Activated CD4-positive, alpha-beta T cell treated with anti-CD3 and anti-CD28 coated beads for 36 hours (primary cell): Measurements from ENCODE around the gene ATP6AP2. TPM values are rescaled to one million over a fixed set of nuclear protein-coding genes. Genes with fewer than 3 reads are reported as not detected.
A peak's percentile ranks its signal among the peaks of the same experiment; 100 is the strongest.

Experiments
- ATAC-seq: fragments of 200-7000 bp; cut with Tn5 transposase; one replicate; pipeline ENCODE4 v1.10.0; 2021; ENCODE audit warnings: mild to moderate bottlenecking, moderate library complexity
- CTCF ChIA-PET: fragments of 350-600 bp; sonication (Branson Sonifier 250); formaldehyde crosslinking; loops from one replicate; lab custom pipeline; 2021; ENCODE audit warnings: antibody characterized with exemption; lab: Charles Lee
- POLR2A ChIA-PET: fragments of 350-600 bp; sonication (Branson Sonifier 250); formaldehyde crosslinking; loops from one replicate; lab custom pipeline; 2021; ENCODE audit warnings: antibody characterized with exemption, inconsistent platforms; lab: Charles Lee
- DNase-seq: peaks from one replicate; pipeline ENCODE4 v3.0.0-alpha.2; 2020
- H3K27ac Mint-ChIP-seq: one replicate; pipeline ENCODE4 v1.8.0; 2021; ENCODE audit warnings: mixed read lengths
- H3K27me3 Mint-ChIP-seq: one replicate; pipeline ENCODE4 v1.8.0; 2021; ENCODE audit warnings: mixed read lengths
- H3K36me3 Mint-ChIP-seq: one replicate; pipeline ENCODE4 v1.8.0; 2021; ENCODE audit warnings: low read depth, mixed read lengths
- H3K4me1 Mint-ChIP-seq: one replicate; pipeline ENCODE4 v1.8.0; 2021; ENCODE audit warnings: mixed read lengths
- H3K4me3 Mint-ChIP-seq: one replicate; pipeline ENCODE4 v1.8.0; 2021; ENCODE audit warnings: mild to moderate bottlenecking, moderate library complexity, mixed read lengths
- H3K9me3 Mint-ChIP-seq: one replicate; pipeline ENCODE4 v1.8.0; 2021; ENCODE audit warnings: low read depth, mixed read lengths
- intact Hi-C, 2 experiments: fragments of 100-400 bp; cut with DNase I in 1 of 2; cut with micrococcal nuclease in 1 of 2; formaldehyde crosslinking; loops; one replicate each; pipeline versions ENCODE4 v1.14.2 to v1.15.1; 2022 to 2024; cut with DNase I, micrococcal nuclease
- total RNA-seq, 2 experiments: library from RNA; stranded (reverse); gene quantifications; one replicate each; pipeline ENCODE4 v1.2.3, GENCODE V29; 2021

The ATP6AP2 gene
- total RNA-seq, 2 experiments from 2014 or later, result 39.9 to 52.2 TPM

GRCh38 chrX:40644821-40645358, 64.1 kb downstream of the ATP6AP2 start:
- Mint-ChIP-seq H3K4me1 (peaks cover 29% of the 10 kb centered on the region), H3K36me3 (peaks cover 28% of the 10 kb centered on the region), H3K4me3 (peak overlapping the region; percentile 79), H3K9me3 (no peaks in the 10 kb centered on the region), H3K27ac (peak overlapping the region; percentile 96), H3K27me3 (no peaks in the 10 kb centered on the region)
- peak; percentile 59 for DNase-seq
- POLR2A ChIA-PET, result no interaction called here
- intact Hi-C loops, result loop anchor here (1.0 to 10.0 kb wide), 5 partner anchors 64 to 1840 kb away; partner anchors contain the start of genes ATP6AP2 (in 1 of the 2), MED14 (in 1 of the 2), MID1IP1 (in 1 of the 2) and USP9X (in 1 of the 2)
- CTCF ChIA-PET, result interaction anchor here (0.6 kb wide), 1 partner anchor 91 kb away, joined by 3 read pairs; no protein-coding TSS in a partner anchor
- peak; percentile 49 for ATAC-seq

DNA sequence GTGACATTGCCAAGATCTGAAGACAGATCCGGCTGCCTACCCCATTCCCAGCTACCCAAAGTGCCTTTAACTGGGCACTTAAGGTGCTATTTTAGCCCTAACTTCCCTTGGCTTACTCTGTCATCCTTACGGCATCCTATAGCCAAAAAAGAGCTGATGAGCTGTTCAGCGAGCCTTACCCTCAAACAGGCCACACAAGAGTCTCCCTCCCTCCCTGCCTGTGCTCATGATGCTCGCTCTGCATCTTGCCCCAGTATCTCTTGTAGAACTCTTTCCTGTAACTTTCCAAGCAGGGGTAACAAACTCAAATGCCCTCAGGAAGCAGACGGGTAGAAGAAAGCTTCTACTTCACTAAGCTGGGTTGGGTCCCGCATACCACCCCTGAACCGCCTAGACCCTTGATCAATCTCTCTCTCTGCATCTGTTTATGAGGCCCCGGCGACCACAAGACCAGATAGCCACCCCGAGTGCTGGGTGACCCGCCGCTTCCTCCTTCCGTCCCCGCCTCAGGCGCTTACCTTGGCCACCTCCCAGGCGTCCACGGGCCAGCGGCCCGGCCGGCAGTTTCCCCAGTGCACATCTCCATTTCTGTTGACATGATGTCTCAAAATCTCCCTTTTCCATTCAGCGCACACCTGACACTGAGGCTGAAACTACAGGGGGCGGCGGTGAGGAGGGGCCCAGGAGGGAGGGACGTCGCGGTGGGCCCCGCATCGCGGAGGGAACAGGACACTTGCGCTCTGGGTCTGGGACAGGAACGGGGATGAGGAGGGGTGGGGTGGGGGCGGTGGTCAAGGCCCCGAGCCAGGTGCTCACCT, 65.9 kb downstream of the ATP6AP2 start:
- intact Hi-C loops, result loop anchor here (1.0 to 10.0 kb wide), 9 partner anchors 66 to 1842 kb away; partner anchors contain the start of genes ATP6AP2 (in 1 of the 2), DDX3X (in 1 of the 2), MED14 (in 1 of the 2) and MID1IP1 (in 1 of the 2)
- POLR2A ChIA-PET, result interaction anchor here (0.6 to 1.0 kb wide), 2 partner anchors 57 to 92 kb away, joined by 3 read pairs; no protein-coding TSS in a partner anchor
- Mint-ChIP-seq H3K9me3 (no peaks in the 10 kb centered on the region), H3K36me3 (peaks cover 29% of the 10 kb centered on the region), H3K27me3 (no peaks in the 10 kb centered on the region), H3K27ac (peak overlapping the region; percentile 95), H3K4me1 (peaks cover 30% of the 10 kb centered on the region), H3K4me3 (peak overlapping the region; percentile 97)
- DNase-seq (peak; percentile 48), ATAC-seq (peak; percentile 24)
- CTCF ChIA-PET, result interaction anchor here (1.3 to 2.3 kb wide), 2 partner anchors 89 to 102 kb away, joined by 3 to 11 read pairs; partner anchors contain the start of gene MED14

DNA sequence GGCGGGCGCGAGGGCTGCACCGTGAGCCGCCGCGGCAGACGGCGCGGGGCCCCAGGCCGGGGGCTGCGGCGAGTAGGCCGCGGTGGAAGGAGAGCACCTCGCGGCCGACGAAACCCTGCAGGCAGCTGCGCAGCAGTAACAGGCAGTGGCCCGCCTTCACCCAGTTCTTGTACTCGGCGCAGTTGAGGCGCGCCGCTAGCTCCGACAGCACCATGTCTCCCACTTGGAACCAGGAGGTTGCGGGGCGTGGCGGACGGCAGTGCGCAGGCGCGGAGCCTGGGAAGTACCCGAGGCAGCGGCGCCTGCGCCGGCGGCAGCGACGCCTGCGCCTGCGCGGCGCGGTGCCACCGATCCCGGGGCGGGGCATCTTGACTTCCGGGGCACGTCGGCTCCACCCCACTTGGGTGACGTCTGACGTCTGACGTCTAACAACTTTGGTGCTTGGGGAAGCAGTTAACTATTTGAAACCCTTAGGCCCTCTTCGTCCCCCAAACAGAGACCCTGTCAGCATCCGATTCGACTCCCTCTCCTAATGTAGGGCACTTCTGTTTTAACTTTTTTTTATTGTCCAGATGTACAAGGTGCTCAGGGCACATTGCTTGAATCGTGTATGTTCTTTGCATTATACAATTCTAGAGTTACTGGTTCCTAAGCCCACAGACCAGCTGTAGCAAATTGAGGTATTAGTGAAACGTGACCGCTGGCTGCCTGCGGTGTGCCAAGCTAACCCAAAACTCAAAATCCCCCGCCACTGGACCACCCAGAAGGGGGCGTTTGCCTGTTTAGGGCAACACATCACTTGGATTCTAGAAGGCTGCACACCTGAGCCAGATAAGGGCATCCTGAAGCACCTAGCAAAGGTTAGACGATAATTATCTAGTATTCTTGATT, 66.8 kb downstream of the ATP6AP2 start, which contains the start of gene CXorf38:
Gene CXorf38, minus strand, starts transcription at position 255 of the 891 bp plus-strand sequence. Its CDS starts 41 bp downstream, at position 214.
- ChIA-PET CTCF (interaction anchor here (1.1 to 2.3 kb wide), 2 partner anchors 103 to 147 kb away, joined by 3 to 11 read pairs; no protein-coding TSS in a partner anchor), POLR2A (interaction anchor here (1.0 to 1.3 kb wide), 2 partner anchors 58 to 103 kb away, joined by 3 to 5 read pairs; no protein-coding TSS in a partner anchor)
- Mint-ChIP-seq H3K27ac (peak within 1 kb of the TSS; percentile 95), H3K36me3 (peaks cover 24% of the 10 kb centered on the region), H3K4me1 (peaks cover 23% of the 10 kb centered on the region), H3K4me3 (peak within 1 kb of the TSS; percentile 97), H3K9me3 (no peaks in the 10 kb centered on the region), H3K27me3 (no peaks in the 10 kb centered on the region)
- intact Hi-C loops, result loop anchor here (1.0 to 10.0 kb wide), 8 partner anchors 67 to 1843 kb away; partner anchors contain the start of genes ATP6AP2 (in 1 of the 2), DDX3X (in 1 of the 2), MED14 (in 1 of the 2) and MID1IP1 (in 1 of the 2)
- DNase-seq (peak; percentile 94), ATAC-seq (peak; percentile 78)

DNA sequence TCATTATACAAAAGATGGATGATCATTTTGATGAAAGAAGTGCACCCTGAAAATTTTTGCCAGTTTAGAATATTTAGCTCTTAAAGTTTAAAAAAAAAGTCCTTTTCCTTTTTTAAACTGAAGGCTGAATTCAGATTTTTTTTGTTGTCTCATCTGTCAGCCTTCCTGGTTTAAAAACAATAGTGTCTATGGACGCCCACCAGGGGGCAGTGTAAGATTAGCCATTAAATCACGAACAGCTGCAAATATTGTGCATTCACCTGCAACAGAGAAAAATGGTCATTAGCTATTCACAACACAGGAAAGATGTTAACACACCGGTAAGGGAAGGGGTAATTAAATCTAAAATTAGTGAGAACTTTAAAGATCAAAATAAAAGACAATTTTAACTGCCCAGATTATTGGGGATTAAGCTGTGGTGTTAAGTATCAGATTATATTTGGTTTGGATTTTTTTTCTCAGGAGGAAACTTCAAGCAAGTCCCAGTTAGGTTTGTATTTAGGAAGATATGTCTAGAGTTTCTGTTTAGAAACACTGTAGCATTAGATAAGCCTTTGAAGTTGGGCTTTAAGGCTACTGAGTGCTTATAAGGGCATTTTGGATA, 71.0 kb downstream of the ATP6AP2 start:
- Mint-ChIP-seq H3K4me1 (peaks cover 4% of the 10 kb centered on the region), H3K4me3 (no peak overlapping the region), H3K36me3 (peaks cover 8% of the 10 kb centered on the region), H3K27ac (no peak overlapping the region), H3K9me3 (no peaks in the 10 kb centered on the region), H3K27me3 (no peaks in the 10 kb centered on the region)
- ATAC-seq, result no peak
- DNase-seq, result peak; percentile 78
- intact Hi-C loops, result loop anchor here (1.0 to 10.0 kb wide), 3 partner anchors 143 to 603 kb away; no protein-coding TSS in a partner anchor
- ChIA-PET CTCF (interaction anchor here (0.6 to 4.6 kb wide), 24 partner anchors 9 to 1701 kb away, joined by 3 to 68 read pairs (median 4); partner anchors contain the start of gene MED14), POLR2A (no interaction called here)

DNA sequence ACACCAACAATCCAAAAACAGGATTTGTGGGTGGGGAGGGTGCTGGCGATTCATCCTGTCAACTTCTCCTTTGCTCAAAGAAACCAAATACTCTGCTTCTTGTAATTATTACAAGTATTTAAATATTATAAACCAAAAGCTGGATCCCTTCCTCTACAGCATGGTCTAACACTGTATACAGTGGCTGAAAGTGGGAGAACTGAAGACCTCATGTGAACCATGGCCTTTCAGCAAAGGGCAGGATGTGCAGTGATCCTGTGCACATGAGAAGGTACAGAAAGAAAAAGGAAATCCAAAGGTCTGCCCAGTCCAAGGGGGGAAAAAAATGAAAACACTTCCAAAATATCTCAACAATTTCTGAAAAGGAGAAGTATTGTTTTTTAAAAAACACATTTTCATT, 71.9 kb downstream of the ATP6AP2 start:
- DNase-seq (no peak), ATAC-seq (no peak)
- POLR2A ChIA-PET, result no interaction called here
- no peak overlapping the region for H3K4me3 Mint-ChIP-seq
- intact Hi-C loops, result loop anchor here (5.0 to 10.0 kb wide), 2 partner anchors 600 to 602 kb away; no protein-coding TSS in a partner anchor
- CTCF ChIA-PET, result interaction anchor here (0.7 to 4.6 kb wide), 10 partner anchors 8 to 605 kb away, joined by 3 to 68 read pairs (median 4); no protein-coding TSS in a partner anchor
- no peaks in the 10 kb centered on the region for H3K9me3 Mint-ChIP-seq
- H3K4me1 Mint-ChIP-seq, result peaks cover 3% of the 10 kb centered on the region
- H3K36me3 Mint-ChIP-seq, result peaks cover 6% of the 10 kb centered on the region
- no peak overlapping the region for H3K27ac Mint-ChIP-seq
- H3K27me3 Mint-ChIP-seq, result no peaks in the 10 kb centered on the region

DNA sequence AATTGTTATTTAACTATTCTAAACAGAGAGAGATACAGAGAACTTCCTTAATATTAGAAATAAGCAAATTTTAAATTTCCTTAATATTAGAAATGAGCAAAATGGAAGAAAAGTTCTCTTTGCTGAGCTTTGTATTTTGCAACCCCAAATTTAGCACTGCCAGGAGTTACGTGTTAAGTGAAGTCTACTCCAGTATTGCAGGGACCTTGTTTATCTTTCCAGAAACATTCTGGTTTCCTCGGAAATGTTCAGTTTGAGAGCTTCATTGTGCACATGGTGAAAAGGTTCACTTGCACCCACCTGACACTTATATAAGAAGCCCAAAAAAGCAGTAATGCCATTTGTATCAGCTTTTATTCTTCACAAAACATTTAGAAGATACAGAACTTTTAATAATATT, 72.8 kb downstream of the ATP6AP2 start:
- Mint-ChIP-seq H3K4me3 (no peak overlapping the region), H3K27me3 (no peaks in the 10 kb centered on the region), H3K4me1 (peaks cover 2% of the 10 kb centered on the region), H3K27ac (no peak overlapping the region), H3K36me3 (peaks cover 6% of the 10 kb centered on the region), H3K9me3 (no peaks in the 10 kb centered on the region)
- ChIA-PET CTCF (interaction anchor here (0.6 to 4.6 kb wide), 5 partner anchors 40 to 926 kb away, joined by 3 to 68 read pairs (median 7); no protein-coding TSS in a partner anchor), POLR2A (no interaction called here)
- intact Hi-C loops, result loop anchor here (5.0 to 10.0 kb wide), 2 partner anchors 599 to 601 kb away; no protein-coding TSS in a partner anchor
- no peak for ATAC-seq
- DNase-seq, result no peak

Other genes starting within 250 kb of the ATP6AP2 start
- gene MPC1L, start 42.5 kb downstream of the ATP6AP2 start, total RNA-seq, result not detected
- gene CXorf38, start 66.6 kb downstream of the ATP6AP2 start, total RNA-seq, result 10 to 100 TPM; 15.8 to 20.5 TPM
- 10 to 100 TPM; 51.0 to 60.1 TPM for gene MED14, start 154.6 kb downstream of the ATP6AP2 start, total RNA-seq